GM19328 (cell line): ENCODE data around the gene PRR22.
A peak's percentile ranks its signal among the peaks of the same experiment; 100 is the strongest.

Source experiments
- ATAC-seq: cut with Tn5 transposase; IDR thresholded peaks from one replicate; pipeline ENCODE4 v1.9.1; 2021; ENCODE audit warnings: mild to moderate bottlenecking, moderate library complexity; ENCODE audit not compliant: unreplicated experiment

The PRR22 gene

DNA sequence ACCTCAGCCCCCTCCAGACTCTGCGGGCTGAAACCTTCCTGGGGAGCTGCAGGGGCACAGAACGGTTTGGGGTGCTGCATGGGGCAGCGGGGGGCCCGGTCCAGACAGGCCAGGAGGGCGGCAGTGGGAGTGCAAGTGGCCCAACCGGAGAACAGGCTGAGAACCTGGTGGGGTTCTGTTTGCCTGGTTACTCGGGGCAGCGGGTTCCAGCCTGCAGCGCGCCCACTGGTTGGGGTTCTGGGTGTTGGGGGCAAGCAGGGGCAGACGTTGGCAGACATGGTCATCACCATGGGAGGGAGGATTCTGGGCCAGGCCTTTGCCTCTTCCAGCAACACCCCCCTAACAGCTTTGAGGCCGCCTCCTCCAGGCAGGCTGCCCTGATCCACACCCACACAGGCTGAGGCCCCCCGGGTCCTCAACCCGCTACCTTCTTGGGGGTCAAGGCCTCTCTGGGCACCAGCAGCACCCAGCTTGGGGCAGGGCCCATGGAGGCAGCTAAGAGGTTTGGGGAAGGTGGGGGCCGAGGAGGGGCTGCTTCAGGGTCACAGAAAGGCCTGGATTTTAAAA lies at the start of gene PRR22:
PRR22 (minus strand) TSS at position 166 of the 567 bp plus-strand sequence; CDS start at position 80, 86 bp downstream.
- ATAC-seq: no peak

DNA sequence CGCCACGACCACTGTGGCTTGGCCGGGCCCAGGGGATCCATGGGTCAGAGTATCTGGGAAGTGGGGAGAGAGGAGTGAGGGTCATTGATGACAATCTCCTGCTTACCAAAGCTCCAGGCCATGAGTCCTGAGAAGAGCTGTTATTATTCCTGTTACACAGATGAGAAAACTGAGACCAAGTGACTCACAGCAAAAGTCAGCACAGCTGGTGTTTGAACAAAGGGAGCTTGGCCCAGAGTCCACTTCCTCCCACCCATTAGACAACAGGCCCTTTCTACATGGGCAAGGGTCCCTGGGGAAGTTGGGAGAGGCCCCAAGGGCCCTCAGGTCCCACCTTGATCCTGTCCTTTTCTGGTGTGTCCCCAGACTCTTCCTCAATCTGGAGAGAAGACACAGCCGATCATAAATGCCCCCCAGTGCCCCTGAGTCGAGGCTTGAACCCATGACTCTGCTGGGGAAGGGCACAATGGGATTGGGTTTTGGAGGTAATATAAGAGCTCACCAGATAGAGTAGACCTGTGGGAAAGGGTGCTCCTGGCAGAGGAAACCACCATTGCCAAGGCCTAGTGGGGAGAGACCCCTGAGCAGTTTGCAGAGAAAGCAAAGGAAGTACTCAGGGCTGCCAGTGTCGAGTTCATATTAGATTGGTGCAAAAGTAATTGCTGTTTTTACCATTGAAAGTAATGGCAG lies 48.1 kb upstream of the PRR22 start:
- ATAC-seq: no peak

DNA sequence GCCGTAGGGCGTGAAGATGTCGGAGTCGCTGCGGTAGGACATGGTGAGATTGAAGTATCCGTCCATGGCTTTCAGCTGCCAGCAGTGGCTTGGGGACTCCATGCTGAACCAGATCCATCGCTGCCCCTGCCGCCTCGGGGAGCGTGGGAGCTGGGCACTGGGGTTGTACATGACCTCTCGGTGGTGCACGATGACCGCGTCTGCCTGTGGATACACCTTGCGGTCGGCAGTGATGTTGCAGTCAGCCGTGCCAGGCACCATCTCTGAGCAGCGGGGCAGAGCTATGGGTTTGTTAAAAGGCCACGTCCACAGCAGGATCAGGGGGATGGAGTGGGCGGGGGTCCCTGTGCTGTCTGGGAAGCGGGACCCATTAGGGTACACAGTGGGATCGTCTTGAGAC lies 47.5 kb upstream of the PRR22 start:
- ATAC-seq: no peak

DNA sequence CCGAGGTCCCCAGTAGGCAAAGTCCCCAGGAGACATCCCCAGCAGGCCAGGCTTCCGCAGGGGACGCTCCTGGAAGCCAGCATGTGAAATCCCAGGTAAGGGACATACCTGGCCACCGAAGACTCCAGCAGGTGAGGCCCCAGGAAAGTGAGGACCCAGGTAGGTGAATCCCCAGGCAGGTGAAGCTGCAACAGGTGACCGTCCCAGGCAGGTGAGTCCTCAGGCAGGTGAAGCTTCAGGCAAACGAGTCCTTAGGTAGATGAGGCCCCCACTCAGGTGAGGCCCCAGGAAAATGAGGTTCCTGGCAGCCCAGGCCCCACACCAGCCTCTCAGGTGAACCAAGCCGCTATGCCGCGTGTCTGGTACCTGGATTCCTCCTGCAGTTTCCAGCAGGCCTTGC lies 46.6 kb upstream of the PRR22 start:
- ATAC-seq: no peak

DNA sequence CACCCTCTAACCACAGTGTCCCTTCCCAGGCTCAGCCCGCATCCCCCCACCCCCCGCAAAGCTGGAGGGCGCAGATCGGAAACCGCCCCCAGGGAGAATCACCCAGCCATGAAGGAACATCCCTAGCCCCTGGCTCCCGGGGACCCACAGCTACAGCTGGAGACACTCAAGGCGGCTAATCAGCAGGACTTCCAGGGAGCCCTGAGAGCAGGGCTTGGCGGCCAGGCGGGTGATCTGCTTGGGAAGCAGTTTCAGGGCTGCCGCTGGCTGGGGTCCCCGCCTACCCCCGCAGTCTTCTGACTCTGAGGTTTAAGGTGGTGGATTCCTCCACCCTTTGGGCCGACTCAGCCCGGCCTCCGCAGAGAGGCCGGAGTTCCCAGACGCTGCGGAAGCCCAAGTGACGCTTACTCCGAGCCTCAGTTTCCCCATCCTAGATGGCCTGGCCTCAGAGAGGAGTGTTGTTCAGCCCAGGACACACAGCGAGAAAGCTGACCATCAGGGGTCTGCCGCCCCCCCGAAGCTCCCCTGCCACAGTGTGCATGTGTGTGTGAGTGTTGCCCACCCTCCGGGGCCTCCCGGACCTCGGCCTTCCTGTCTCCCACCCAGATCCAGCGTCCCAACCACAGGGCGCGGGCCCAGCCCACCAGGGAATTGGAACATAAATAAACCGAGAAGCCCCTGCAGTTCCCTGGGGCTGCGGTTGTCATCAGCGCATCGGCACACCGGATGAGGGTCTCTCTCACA lies 45.2 kb upstream of the PRR22 start:
- no peak for ATAC-seq

DNA sequence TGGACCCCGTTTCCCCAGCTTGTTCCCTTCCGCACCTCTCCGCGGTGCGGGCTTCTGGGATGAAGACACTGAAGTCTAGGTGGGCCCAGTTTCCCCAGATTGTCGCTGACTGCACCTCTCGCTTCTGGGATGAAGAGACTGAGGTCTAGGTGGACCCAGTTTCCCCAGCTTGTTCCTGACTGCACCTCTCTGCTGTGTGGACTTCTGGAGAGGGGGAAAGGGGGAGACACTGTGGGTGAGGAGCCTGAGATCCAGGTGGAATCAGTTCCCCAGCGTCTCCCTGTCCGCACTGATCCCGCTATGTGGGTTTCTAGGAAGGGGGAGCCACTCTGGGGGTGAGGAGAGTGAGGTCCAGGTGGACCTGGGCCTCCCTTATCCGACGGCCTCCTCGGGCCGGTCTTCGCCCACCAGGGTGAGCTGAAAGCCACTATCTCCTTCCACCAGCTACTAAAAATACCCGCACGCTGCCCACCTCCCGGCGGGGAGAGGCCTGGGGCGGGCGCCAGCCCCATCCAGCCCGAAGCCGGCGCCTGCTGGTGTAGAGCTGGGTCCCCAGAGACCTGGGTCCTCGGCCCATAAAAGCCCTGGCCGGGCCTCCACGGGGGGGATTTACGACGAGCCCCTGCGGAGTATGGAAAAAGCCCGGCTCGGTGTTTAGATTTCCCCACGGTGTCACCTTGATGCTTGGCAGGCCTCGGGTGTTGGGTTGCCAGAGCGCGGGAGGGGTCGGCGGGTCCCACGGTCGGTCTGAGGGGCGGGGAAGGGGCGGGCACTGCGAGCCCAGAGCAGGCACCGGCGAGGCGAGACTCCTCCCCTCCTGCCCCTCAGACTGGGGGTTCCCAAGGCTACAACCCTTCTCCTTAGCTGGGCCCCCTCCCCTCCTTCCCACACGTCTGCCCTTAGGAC lies 44.4 kb upstream of the PRR22 start:
- no peak for ATAC-seq

DNA sequence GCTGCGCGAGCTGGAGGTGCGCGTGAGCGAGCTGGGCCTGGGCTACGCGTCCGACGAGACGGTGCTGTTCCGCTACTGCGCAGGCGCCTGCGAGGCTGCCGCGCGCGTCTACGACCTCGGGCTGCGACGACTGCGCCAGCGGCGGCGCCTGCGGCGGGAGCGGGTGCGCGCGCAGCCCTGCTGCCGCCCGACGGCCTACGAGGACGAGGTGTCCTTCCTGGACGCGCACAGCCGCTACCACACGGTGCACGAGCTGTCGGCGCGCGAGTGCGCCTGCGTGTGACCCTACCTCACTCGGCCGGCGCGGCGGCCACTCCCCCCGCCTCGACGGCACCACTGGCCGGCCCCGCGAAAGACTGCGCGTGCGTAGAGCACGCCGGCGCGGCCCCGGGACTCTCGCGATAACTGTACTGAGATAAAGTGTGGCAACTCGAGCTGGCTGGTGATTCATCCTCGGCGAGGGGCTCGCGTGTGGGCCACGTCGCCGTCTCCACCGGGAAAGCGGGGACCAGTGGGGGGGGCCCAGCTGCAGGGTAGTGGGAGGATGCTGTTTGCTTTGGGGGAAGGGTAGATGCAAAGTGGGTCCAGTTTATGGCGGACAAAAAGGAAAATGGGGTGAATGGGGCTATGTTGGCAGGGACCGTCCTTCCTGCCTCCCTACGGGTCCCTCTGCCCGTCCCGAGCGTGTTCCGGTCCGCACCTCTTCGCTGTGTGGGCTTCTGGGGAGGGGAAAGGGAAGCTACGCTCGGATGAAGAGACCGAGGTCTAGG lies 43.5 kb upstream of the PRR22 start:
- peak; percentile 68 for ATAC-seq

DNA sequence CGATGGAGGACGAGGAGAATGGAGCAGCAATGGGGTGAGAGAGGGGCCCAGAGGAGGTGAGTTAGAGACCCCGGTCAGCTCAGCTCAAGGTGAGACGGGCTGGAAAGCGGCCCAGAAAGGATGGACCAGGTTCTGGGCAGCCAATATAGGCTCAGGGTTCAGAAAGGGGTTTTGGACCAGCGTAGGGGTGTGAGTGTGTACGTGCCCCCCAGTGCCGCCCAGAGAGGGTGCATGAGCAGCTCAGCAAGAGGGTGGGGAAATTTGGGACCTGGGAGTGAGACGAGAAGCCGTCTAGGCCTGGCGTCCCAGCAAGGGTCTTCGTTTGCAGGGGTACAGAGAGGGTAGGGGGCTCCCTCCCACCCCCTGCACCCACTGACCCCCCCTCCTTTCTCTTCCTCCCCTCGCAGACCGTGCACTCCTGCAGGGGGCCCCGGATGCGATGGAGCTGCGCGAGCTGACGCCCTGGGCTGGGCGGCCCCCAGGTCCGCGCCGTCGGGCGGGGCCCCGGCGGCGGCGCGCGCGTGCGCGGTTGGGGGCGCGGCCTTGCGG lies 42.9 kb upstream of the PRR22 start:
- no peak for ATAC-seq

DNA sequence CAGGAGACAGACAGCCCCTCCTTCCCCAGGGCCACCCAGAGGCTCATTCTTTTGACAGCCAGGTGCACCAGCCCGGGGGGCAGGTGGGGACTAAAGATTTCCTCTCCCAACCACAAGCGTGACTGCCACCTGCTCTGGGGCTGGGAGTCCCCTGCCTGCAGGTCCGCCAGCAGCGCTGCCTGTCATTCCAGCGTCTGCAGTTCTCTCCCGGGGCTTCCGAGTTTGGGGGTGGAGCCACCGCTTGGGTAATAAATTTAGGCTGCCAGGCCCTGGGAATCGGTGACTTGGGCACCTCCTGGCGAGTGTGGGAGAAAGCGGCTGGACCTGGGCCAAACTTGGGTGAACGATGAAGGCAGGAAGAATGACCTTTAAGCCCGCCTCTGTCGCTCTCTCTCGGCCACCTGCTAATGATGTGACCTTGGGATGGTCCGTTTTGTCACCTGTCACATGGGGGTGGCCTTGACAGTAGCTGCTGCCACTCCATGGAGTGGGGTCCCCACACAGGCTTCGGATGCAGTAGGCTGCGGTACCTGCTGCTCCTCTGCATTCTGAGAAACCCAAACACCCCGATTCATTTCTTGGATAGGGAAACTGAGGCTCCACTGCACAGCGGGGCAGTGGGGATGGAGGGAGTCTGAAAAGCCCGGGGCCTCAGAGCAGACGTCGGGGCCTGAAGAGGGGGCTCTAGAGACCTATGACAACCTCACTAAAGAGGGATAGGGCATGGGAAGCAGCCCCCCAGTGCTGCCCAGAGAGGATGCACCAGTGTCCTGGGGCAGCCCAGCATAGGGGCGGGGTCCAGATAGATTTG lies 42.2 kb upstream of the PRR22 start:
- no peak for ATAC-seq

DNA sequence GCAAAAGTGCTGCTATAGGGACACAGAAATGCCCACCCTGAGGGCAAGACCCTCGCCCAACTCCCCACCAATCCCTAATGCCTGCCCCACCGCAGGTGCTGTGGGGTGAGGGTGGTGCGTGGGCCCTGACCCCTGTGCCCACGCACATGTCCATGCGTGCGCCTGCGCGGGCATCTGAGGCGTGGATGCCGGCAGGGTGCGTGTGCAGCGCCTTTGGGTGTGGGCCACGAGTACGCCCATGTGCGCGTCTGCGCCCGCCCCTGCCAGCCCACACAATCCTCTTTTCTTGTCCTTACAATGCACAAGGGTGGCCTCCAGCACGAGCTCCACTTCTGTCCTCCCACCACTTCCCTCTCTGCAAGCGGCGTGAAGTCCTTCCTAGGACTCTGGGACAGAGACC lies 40.6 kb upstream of the PRR22 start:
- ATAC-seq: no peak

DNA sequence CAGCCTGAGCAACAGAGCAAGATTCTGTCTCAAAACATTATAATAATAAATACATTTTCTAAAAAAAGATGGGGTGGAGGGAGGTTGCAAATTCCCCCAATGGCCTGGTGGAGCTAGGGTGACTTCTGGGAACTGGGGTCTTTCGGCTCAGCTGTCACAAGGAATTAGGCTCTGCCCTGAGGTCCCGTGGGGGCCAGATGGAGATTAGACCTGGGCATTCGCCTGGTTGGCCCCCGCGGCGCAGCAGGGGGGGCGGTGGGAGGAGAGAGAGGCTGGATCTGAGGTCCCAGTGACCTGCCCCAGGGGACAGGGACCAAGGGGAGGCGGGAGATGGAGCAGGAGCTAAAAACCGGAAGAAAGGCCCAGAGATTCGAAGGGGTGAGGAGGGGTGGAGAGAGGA lies 40.2 kb upstream of the PRR22 start:
- no peak for ATAC-seq

DNA sequence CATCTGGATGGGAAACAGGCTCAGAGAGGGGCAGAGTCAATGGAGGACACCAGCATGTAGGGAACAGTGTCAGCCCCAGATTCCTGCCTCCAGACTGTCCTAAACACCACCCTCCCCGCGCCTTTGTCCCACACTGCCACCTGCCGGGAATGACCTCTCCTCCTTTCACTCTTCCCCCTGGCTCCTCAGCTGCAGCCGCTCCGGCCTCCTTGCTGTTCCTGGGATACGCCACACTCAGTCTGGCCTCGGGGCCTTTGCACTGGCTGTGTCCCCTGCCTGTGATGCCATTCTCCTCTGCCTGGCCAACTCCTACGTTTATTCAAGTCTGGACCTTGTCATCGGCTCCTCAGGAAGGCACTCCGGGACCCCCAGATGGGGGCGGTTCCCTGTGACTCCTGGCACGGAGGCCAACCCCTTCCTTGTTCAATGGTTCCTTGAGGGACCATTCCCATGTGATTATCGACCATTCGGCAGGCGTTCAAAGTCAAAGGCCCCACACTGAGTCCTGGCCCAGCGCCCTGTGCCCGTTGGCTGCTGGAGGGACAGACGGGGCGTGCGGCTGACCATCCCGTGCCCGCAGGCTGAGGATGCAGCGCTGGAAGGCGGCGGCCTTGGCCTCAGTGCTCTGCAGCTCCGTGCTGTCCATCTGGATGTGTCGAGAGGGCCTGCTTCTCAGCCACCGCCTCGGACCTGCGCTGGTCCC lies 39.2 kb upstream of the PRR22 start:
- ATAC-seq: no peak

DNA sequence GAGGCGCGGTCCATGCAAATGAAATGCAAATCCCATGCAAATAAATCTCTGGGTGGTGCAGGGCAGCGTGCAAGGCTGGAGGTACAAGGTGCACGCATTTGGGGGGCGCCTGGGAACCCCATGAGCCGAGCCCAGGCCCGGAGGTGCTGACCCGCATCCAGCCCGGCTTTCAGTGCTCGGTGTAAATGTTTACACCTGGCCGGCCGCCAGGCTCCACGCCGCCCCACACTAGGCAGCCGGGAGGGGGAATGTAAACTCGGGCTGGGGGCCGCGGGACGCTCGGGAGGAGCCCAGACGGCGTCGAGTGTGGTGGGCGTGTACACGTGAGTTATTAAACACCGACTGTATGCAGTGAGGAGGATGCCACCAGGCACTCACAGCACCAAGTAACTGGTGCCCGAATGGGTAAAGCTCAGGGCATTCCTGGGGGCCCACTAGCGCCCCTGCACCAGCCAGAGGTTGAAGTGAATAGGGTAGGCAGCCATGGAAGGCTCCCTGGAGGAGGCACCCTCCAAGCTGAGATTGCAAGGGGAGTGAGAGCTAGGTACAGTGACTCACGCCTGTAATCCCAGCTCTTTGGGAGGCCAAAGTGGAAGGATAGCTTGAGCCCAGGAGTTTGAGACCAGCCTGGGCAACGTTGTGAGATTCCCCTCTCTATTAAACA lies 37.8 kb upstream of the PRR22 start:
- ATAC-seq: no peak

DNA sequence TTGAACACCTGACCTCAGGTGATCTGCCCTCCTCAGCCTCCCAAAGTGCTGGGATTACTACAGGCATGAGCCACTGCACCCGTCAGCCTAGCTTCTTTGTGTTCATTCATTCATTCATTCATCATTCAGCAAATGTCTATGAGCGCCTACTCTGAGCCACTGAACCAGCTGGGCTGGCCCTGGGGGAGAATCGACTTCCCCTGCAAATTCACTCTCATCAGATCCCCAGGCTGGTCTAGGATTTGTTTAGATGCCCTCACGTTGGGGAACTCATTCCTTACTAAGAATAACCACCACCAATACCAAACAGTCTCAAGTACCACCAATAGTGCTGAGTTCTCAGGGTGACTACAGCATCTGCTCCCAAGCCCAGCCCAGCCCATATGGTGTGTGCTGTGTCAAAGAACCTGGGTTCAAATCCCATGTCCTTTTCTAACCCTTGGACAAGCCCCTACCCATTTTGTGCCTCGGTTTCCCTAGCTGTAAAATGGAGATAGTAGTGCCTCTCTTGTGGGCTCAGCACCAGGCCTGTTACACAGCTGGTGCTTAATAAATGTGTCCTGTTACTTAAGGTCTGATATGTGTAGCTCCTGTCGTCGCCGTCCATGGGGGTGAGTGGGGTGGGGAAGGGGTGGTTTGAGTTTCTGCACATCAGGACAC lies 37.1 kb upstream of the PRR22 start:
- ATAC-seq: no peak

DNA sequence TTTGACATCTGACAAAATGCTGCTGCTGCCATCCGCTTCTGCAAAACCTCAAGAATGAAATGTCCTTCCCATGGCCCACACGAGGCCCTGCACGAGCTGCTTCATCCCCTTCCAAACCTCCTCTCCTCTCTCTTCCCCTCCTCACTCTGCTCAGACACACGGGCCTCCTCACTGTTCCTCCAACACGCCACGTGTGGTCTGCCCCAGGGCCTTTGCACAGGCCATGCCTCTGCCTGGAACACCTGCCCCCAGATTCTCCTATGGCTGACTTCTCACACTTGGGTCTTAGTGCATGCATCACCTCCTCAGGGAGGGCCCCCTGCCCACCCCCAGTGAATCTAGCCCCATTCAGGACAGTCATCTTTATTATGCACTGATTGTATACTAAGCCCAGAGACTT lies 36.2 kb upstream of the PRR22 start:
- no peak for ATAC-seq

DNA sequence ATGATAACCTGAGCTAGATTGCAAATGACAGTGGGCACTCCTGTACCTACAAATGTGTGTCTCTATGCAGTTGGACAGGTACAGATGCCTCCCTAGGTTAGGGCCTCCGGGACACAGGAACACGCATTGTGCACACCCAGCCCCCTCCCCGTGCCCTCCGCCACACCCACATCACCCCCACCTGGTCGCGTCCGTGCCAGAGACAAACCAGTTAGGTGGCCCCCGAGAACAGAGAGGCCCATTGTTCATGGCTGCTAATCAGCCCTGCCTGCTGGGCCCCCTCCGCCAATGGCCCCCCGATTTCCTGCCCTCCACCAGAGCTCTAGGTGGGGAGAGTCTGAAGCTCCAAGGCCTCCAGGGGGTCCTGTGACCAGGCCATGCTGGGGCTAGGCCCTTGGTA lies 34.0 kb upstream of the PRR22 start:
- ATAC-seq: no peak

DNA sequence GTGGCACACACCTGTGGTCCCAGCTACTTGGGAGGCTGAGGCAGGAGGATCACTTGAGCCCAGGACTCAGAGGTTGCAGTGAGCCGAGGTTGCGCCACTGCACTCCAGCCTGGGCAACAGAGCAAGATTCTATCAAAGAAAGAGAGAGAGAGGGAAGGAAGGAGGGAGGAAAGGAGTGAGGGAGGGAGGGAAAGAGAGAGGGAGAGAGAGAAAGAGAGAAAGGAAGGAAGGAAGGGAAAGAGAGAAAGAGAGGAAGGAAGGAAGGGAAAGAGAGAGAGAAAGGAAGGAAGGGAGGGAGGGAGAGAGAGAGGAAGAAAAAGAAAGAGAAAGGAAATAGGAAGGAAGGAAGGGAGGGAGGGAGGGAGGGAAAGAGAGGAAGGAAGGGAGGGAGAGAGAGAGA lies 32.7 kb upstream of the PRR22 start:
- no peak for ATAC-seq

DNA sequence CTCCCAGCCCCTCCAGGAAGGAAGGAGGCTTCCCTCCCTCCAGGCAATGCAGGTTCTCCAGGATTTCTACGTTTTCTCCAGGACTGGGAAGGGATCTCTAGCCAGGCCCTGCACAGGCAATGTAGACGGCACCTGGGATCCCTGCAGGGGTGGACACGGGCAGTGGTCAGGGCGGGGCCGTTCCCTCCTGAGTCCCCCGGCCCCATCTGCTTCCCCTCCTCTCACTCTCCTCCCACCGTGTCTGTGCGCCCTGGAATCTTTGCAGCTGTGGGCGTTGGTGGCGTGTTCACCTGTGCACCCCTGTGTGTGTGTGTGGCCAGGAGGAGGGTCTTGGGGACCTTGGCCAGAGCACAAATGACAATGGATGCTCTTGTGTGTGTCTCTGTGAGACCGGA lies 30.3 kb upstream of the PRR22 start:
- no peak for ATAC-seq
